BE2C (cell line): Measurements from ENCODE around the gene DDX31.

Experiments
- DNase-seq: peaks from one replicate; pipeline ENCODE4 v3.0.0-alpha.2; 2020
- H3K27me3 ChIP-seq: fragments of 250-450 bp; sonication (Bioruptor Pico); 2 replicates; pipeline ENCODE4 v1.5.1; 2020; ENCODE audit warnings: mild to moderate bottlenecking
- H3K36me3 ChIP-seq: fragments of 250-450 bp; sonication (Bioruptor Pico); 2 replicates; pipeline ENCODE4 v1.5.1; 2020; ENCODE audit warnings: mild to moderate bottlenecking
- H3K4me1 ChIP-seq: fragments of 250-450 bp; sonication (Bioruptor Pico); 2 replicates; pipeline ENCODE4 v1.5.1; 2020
- H3K4me3 ChIP-seq: 2 replicates; pipeline ENCODE4 v1.5.1; 2011; ENCODE audit warnings: low read depth, low read length
- H3K9me3 ChIP-seq: fragments of 250-450 bp; sonication (Bioruptor Pico); 2 replicates; pipeline ENCODE4 v1.5.1; 2020
- TF ChIP-seq, protein P1 (sequence below): IDR thresholded peaks from 2 replicates; pipeline ENCODE4 v1.5.1; 2012; ENCODE audit warnings: mild to moderate bottlenecking, low read depth, low read length

Gene DDX31

DNA sequence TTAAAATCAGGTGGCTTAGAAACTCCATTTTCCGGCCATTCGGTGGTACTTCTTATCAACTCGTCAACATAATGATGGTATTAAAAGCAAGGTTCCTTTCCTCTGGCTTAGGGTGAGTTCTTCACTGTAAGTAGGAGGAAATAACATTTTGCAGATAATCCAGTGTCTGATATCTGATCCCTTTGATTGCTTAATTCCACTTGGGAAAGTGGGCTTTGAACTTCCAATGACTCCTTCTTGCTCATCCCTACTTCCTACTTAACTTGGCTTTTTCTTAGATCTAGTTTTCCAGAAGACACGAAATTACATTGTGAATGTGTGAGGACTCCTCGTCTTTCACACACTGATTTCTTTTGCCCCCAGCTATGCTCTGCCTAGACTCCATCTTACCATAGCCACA is 31.5 kb downstream of the DDX31 start:
- no peaks in the 10 kb centered on the region for H3K27me3 ChIP-seq
- H3K4me3 ChIP-seq = no peak overlapping the region
- peaks cover 62% of the 10 kb centered on the region for H3K36me3 ChIP-seq
- DNase-seq = no peak
- H3K9me3 ChIP-seq = no peaks in the 10 kb centered on the region
- H3K4me1 ChIP-seq = no peaks in the 10 kb centered on the region
- TF ChIP-seq, protein P1, sequence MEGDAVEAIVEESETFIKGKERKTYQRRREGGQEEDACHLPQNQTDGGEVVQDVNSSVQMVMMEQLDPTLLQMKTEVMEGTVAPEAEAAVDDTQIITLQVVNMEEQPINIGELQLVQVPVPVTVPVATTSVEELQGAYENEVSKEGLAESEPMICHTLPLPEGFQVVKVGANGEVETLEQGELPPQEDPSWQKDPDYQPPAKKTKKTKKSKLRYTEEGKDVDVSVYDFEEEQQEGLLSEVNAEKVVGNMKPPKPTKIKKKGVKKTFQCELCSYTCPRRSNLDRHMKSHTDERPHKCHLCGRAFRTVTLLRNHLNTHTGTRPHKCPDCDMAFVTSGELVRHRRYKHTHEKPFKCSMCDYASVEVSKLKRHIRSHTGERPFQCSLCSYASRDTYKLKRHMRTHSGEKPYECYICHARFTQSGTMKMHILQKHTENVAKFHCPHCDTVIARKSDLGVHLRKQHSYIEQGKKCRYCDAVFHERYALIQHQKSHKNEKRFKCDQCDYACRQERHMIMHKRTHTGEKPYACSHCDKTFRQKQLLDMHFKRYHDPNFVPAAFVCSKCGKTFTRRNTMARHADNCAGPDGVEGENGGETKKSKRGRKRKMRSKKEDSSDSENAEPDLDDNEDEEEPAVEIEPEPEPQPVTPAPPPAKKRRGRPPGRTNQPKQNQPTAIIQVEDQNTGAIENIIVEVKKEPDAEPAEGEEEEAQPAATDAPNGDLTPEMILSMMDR = no peak

DNA sequence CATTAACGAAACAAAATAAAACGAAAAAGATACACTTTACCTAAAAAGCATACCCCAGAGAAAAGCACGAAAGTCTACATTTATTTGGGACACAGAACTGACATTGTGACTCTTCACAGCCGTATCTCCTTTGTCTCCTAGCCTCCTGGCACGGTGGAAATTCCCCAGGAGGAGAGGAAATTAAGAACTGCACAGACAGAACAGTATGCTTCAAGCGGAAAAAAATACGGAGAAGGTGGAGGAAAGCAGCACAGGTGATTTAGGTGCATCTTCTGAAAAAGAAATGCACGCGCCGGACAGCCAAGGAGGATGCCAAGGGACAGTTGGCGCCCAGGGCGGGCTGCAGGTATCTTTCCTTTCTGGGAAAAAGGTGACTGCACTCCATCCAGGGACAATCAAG is 32.0 kb downstream of the DDX31 start:
- DNase-seq = no peak
- Histone ChIP-seq H3K4me3 (no peak overlapping the region), H3K9me3 (no peaks in the 10 kb centered on the region), H3K4me1 (no peaks in the 10 kb centered on the region), H3K27me3 (no peaks in the 10 kb centered on the region), H3K36me3 (peaks cover 57% of the 10 kb centered on the region)
- TF ChIP-seq, protein P1 = no peak

DNA sequence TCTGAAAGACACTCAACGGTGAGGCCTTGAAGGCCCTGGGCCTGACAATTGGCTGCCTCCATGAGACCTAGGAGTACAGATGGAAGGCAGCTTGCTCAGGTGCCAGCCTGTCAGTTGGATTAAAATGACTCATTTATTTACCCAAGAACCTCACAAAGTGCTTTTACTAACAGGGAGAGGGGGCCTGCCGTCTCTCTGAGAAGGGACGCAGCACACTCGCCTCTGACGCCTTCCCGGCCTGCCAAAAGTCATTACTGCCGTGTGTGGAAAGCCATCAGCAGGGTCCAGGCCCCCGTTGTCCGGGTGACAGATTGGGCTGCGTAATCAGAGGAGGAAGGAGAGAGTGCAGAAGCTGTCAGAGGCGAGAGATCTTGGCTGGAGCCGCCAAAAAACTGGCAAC is 32.4 kb downstream of the DDX31 start:
- H3K27me3 ChIP-seq = no peaks in the 10 kb centered on the region
- no peaks in the 10 kb centered on the region for H3K9me3 ChIP-seq
- TF ChIP-seq, protein P1 = no peak
- H3K4me1 ChIP-seq = no peaks in the 10 kb centered on the region
- H3K4me3 ChIP-seq = no peak overlapping the region
- no peak for DNase-seq
- H3K36me3 ChIP-seq = peaks cover 57% of the 10 kb centered on the region

DNA sequence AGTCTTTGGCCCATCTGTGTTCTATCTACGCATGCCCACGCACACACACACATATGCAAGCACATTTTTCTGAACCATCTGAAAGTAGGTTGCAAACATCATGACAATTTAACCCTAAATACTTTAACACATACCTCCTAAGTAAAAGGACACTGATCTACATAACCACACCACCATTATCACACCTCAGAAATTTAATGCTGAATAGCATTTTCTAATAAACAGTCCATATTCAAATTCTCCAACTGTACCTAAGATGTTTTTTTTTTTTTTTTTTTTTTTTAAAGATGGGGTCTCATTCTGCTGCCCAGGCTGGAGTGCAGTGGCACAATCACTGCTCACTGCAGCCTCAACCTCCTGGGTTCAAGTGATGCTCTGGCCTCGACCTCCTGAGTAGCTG is 35.5 kb downstream of the DDX31 start:
- Histone ChIP-seq H3K36me3 (peaks cover 53% of the 10 kb centered on the region), H3K4me3 (no peak overlapping the region), H3K4me1 (no peaks in the 10 kb centered on the region; the same call in 1 of the 2 replicates), H3K27me3 (no peaks in the 10 kb centered on the region), H3K9me3 (no peaks in the 10 kb centered on the region)
- TF ChIP-seq, protein P1 = no peak
- no peak for DNase-seq

DNA sequence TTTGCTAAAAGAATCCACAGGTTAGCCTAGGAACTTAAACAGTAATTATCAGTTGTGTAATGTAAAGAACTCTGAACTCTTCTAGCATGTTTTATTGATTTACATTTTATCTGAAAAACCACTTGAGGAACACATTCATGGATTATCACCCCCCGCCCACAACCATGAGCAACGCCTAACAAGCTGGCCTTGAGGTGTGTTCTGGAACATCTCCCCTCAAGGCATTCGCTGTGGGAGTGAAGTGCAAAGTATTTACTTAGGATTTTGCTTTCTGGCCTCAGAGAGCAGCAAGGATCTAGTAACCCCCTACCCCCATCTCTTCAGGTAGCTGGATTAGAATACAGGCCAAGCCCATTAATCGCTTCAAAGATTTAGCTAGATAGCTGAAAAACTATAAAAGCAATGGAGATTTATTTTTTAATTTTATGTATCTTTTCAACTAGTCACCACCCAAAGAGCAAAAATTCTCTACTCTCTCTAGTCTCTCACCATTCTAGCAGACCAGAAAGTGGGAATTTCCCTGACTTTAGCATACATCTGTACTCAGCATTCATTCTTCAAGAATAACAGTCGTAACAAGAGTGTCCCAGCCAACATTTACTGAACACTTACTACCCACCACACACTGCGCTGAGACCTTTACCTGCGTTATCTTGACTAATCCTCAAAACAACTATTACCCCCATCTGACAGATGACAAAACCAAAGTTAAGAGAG is 37.2 kb downstream of the DDX31 start:
- TF ChIP-seq, protein P1 = no peak
- Histone ChIP-seq H3K4me3 (no peak overlapping the region), H3K9me3 (no peaks in the 10 kb centered on the region), H3K27me3 (no peaks in the 10 kb centered on the region), H3K4me1 (no peaks in the 10 kb centered on the region; the same call in 1 of the 2 replicates), H3K36me3 (peaks cover 50% of the 10 kb centered on the region)
- DNase-seq = no peak

DNA sequence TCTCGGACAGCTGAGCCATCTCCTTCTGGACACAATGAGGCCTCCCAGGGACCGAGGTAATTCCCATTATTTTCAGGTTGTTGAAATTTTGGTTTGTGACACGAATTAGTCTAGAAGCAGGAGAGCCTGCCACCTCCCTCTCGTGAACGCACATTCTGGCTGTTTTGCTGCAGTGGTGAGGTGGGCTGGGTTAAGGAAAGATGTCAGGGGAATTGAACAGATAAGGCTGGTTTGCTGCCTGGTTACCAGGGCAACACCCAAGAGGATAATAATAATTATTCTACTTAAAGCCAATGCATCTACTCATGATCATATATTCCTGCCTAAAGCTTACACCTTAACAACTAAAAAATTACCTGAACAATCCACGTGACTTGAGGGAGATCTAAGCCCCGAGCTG is 38.1 kb downstream of the DDX31 start:
- TF ChIP-seq, protein P1 = no peak
- peaks cover 47% of the 10 kb centered on the region for H3K36me3 ChIP-seq

More for the DNA sequence above, 38.1 kb downstream of the DDX31 start:
- Histone ChIP-seq H3K27me3 (no peaks in the 10 kb centered on the region), H3K9me3 (no peaks in the 10 kb centered on the region), H3K4me3 (no peak overlapping the region), H3K4me1 (no peaks in the 10 kb centered on the region; the same call in 1 of the 2 replicates)
- DNase-seq = no peak
